Cerebellar nuclear complex (tissue), 1 donor: ENCODE measurements around the gene GXYLT2.
"Not testable (repeated sequence)": the region's sequence is repeated elsewhere in the genome, so short reads cannot be mapped to it uniquely, and the experiment has no call there.

Experiments used
- DNase-seq, 2 experiments: peaks; one replicate each; lab custom pipeline; 2025; lab: John Stamatoyannopoulos, UW

The GXYLT2 gene

DNA sequence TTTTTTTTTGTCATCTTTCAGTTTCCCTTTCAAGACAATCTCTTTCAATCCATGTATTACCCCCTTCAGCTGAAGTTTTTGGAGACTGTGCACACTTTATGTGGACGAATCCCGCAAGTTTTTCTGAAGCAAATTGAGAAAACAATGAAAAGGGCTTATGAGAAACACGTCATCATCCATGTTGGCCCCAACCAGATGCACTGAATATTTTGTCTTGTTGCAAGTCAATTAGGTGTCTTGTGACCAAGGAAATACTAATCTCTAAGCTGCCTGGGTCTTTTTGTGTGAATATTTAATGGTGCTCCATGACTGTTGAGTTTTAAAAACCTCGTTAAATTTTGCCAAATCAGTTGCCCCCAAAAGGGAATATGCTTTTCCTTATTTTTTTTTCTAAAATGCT lies 87.1 kb downstream of the GXYLT2 start:
- DNase-seq = no peak

DNA sequence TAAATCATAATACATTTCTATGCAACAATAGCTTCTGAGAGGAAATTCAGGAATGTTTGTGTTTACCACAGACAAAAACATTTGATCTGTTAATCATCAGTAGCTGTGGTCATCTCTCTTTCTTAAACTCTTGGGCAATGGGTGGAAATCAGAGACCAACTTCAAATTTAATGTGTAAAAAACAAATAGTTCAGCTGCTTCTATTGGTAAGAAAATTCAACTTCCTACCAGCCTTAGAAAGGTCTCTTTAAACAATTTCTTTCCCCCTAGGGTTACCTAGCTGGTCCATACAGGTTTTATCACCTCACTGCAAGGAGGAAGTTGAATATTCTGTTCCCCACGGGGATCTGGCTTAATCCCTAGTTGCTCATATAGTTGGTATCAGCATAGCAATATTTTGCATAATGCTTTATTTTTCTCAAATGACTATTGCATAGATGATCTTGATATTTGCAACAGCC lies 88.5 kb downstream of the GXYLT2 start:
- DNase-seq = no peak

GRCh38 chr3:72977060-72977808 lies 89.4 kb downstream of the GXYLT2 start:
- no peak for DNase-seq

GRCh38 chr3:72982609-72983366 lies 94.9 kb downstream of the GXYLT2 start:
- no peak for DNase-seq

DNA sequence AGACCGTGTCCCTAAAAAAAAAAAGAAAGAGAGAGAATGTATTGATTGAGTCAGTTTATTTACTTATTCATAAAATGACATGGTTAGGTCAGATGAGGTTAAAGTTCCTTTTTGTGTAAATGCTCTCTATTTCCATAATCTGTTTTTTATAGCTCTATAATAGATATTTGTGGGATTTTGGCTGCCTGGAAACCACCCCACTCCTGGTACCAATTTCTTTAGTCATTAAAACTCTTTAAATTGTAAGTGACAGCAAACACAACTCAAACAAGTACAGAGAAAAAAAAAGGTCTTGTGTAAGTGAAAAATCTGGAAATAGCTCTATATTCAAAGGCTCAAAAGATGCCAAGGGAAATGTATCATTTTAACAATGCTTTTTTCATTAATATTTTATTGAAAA lies 97.7 kb downstream of the GXYLT2 start:
- no peak for DNase-seq

DNA sequence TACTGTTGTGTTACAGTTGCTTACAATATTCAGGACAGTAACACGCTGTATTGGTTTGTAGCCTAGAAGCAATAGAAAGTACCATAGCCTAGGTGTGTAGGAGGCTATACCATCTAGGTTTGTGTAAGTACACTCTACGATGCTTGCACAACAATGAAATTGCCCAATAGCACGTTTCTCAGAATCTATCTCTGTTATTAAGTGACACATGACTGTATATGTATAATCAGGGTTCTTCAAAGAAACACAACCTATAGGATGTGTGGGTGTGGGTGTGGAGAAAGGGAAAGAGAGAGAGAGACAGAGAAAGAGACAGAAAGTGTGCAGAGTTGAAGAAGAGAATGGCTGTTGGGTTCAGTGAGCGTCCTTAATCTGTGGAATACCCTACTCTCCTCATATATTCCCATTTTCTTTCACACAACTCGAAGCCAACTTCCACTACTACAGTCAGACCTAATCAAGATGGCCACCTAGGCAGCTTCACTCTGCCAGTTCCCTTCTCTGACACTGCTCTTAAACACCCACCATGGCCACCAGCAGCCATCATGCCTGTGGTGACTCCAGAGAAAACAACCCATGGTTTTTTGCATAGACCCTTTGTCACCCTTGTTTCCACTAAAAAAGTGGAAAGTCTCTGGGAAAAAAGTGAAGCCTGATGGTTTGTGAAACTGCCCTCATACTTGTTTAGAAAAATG lies 103.0 kb downstream of the GXYLT2 start:
- no peak for DNase-seq

DNA sequence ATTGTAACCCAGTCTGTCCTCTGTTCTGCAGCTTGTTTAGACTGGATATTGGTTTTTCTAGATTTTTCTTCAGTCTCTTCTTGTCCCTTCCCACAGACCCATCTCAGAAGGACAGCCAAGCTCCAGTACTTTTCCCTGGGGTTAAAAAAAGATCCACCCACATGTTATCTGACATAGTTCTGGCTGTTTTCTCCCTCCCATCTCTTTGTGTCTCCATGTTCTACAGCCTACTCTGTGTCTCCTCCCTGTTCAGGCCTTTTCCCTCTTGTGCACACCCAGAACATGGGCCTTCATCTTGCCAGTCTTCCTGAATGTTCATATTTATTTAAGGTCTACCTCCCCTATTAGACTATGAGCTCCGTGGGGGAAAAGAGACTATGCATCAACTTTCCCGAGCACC lies 103.7 kb downstream of the GXYLT2 start:
- no peak for DNase-seq

- DNase-seq = no peak
Measured at GRCh38 chr3:72993391-72993790, 105.5 kb downstream of the GXYLT2 start.

DNA sequence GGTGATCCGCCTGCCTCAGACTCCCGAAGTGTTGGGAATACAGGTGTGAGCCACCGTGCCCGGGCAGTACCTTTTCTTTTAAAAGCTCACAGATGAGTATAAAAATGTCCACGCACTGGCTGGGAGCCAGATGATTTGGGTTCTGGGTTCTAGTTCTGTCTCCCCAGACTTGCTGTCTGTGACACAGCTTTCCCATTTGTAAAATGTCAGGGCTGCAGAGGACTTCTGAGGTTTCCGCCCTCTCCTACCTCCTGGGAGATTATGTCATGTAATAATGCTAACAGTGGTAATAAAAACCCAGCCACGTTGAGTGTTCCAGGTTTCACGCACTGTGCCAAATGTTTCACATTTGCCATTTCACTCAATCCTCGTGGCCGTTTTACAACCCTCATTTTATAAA lies 107.5 kb downstream of the GXYLT2 start:
- no peak for DNase-seq

DNA sequence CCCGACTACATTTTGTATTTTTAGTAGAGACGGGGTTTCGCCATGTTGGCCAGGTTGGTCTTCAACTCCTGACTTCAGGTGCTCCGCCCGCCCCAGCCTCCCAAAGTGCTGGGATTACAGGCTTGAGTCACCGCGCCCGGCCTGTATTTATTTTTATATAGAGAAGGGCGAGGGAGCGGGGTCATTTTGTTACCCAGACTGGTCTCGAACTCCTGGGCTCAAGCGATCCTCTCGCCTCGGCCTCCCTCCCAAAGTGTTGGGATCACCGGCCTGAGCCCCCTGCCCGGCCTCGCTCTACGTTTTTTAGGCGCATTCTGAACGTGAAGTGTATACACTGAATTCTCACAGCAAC lies 108.3 kb downstream of the GXYLT2 start:
- no peak for DNase-seq

- peak in 1 of 2 experiments; percentile 20 for DNase-seq
Measured at GRCh38 chr3:72996473-72997333, 108.9 kb downstream of the GXYLT2 start, which contains the start of gene PPP4R2. Gene PPP4R2 (plus strand): TSS chr3:72996811. CDS start chr3:72997038, 227 bp downstream.

DNA sequence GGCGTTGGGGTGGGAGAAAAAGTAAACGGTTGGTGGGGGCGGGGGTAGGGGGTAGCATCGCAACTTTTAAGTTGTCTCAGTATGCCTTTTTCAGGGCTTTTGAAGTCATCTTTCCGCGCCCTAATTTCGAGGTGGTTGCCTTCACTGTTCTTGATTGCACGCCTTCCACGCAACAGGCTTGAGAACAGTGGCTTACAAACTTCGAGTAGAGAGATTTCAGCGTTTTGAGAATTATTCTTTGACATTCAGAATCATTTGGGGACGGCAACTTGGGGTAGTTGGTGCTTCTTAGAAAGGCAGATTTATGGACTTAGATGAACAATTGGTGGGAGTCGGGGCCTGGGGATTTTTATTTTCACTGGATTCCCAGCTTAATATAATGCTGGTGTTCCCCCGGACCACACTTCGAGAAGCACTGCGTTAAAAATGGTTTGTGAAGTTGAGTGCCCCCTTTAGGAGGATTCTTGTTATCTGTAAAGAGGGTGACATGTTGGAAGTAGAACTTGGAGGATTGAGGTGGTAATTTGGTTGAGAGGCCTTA lies 109.6 kb downstream of the GXYLT2 start:
- no peak for DNase-seq

DNA sequence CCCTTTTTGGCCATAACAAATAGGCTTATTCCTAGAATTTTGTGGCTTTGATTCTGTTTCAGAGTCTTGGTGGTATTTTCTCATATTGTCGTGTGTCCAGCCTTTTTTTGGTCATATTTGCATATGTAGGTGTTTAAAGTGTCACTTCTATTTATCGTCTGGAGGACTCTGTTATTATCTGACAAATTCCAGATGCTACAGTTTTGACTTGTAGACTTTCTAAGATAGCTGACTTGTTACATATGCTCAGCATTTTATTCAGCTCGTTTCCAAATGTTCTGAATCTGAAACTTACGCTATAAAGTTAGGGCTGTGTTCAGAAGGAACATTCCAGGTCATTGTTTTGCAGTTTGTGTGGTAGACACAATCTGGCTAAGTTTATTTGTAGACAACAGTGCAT lies 110.6 kb downstream of the GXYLT2 start:
- DNase-seq = no peak

DNA sequence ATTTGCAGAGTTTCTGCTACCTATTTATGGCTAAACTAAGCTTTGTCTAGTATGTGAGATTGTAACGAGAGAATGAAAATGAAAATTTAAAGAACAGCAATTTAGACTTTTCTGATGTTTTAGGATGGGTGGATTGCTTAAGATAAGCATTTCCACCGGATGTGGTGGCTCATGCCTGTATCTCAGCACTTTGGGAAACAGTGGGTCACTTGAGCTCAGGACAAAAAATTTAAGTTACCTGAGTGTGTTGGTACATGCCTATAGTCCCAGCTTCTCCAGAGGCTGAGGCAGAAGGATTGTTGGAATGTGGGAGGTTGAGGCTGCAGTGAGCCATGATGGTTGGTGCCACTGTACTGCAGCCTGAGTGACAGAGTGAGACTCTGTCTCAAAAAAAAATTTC lies 112.1 kb downstream of the GXYLT2 start:
- DNase-seq = no peak

DNA sequence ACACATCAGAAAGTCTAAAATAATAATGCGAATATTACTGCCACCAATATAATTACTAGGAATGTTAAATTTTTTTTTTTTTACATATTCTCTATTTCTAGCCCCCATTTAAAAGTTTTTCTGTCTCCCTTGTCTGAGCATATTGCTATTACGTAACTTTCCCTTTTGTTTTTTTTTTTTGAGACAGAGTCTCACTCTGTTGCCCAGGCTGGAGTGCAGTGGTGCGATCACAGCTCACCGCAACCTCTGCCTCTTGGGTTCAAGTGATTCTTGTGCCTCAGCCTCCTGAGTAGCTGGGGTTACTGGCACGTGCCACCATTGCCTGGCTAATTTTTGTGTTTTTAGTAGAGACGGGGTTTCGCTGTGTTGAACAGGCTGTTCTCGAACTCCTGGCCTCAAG lies 115.2 kb downstream of the GXYLT2 start:
- not testable (repeated sequence) for DNase-seq

GRCh38 chr3:73004316-73004715 lies 116.5 kb downstream of the GXYLT2 start:
- DNase-seq = no peak

GRCh38 chr3:73007992-73008712 lies 120.3 kb downstream of the GXYLT2 start:
- no peak for DNase-seq

DNA sequence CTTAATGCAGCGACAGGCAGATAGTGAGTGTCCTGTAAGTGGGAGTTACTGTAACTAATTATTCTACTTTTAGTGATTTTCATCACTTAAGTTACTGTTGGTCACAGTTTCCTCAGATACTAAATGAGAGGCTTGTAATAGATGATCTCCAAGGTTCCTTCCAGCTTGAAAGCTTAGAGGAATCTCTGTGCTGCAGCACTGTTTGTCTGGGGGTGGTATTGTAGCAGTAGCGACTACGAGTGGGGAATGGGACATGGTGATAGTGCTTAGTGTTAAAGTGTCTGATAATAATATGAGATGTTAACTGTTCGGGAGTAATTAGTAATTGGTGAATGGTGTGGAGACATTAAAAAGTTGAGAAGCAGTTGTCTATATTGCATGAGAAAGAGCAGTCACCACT lies 121.2 kb downstream of the GXYLT2 start:
- DNase-seq = no peak

DNA sequence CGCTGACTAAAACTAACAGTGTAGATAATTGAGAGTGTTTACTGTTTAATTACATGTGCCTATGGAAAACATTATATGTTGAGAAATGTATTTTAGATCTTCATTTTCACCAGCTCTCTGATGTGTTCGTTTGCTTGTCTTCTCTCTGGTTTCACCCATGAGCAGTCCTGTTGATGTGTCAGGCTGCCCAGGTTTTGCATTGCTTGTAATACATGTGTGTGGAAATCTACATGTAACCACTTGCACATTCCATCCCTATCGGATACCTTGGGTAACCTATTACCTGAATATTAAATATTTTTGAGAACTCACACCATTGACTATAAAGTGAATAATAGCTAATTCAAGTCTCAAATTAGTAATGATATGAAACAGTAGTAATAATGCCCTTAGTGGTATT lies 121.9 kb downstream of the GXYLT2 start:
- no peak for DNase-seq

DNA sequence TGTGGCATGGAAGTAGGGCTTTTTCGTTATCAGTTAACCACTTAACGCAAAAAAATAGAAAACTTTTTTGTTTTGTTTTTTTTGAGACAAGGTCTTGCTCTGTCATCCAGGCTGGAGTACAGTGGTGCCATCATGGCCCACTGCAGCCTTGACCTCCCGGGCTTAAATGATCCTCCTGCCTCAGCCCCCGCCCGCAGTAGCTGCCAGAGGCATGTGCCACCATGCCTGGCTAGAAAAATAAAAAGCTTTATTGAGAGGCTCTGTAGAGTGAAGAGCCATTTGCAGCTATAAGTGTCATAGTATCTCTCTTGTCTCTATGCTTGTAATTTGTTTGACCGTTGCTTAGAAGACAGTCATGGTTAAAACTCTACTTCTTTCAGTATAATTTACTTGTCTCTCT lies 122.3 kb downstream of the GXYLT2 start:
- no peak for DNase-seq

DNA sequence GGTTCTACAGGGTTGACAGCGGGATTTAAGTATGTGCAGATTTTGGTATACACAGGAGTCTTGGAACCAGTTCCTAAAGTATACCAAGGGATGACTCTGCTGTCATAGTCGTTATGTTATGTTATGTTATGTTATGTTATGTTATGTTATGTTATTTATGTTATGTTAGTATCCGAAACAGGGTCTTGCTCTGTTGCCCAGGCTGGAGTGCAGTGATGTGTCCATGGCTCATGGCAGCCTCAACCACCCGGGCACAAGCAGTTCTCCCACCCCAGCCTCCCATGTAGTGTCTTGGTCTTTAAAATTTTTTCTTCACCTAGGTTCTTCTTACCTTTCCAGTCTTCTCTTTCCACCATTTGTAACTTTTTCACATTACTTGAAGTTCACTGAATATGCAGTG lies 130.5 kb downstream of the GXYLT2 start:
- no peak for DNase-seq
